Glutamatergic neuron (in vitro differentiated cells): Measurements from ENCODE around the gene KCTD6. TPM values are rescaled to one million over a fixed set of nuclear protein-coding genes. Genes with fewer than 3 reads are reported as not detected.

Experiments used
- DNase-seq: peaks from one replicate; pipeline ENCODE4 v3.0.0; 2022
- H3K27ac Mint-ChIP-seq: one replicate; pipeline ENCODE4 v1.8.0; 2020; ENCODE audit warnings: mild to moderate bottlenecking, mixed read lengths, inconsistent platforms; ENCODE audit not compliant: unreplicated experiment
- H3K27me3 Mint-ChIP-seq: one replicate; pipeline ENCODE4 v1.8.0; 2020; ENCODE audit warnings: mild to moderate bottlenecking, moderate library complexity, mixed read lengths, inconsistent platforms; ENCODE audit not compliant: unreplicated experiment
- H3K36me3 Mint-ChIP-seq: one replicate; pipeline ENCODE4 v1.8.0; 2020; ENCODE audit warnings: mild to moderate bottlenecking, mixed read lengths, inconsistent platforms; ENCODE audit not compliant: unreplicated experiment
- H3K4me1 Mint-ChIP-seq: one replicate; pipeline ENCODE4 v1.8.0; 2020; ENCODE audit warnings: mild to moderate bottlenecking, low read depth, mixed read lengths, inconsistent platforms; ENCODE audit not compliant: unreplicated experiment
- H3K4me3 Mint-ChIP-seq: one replicate; pipeline ENCODE4 v1.8.0; 2020; ENCODE audit warnings: mild to moderate bottlenecking, mixed read lengths, inconsistent platforms; ENCODE audit not compliant: unreplicated experiment
- H3K9me3 Mint-ChIP-seq: one replicate; pipeline ENCODE4 v1.8.0; 2020; ENCODE audit warnings: mild to moderate bottlenecking, moderate library complexity, mixed read lengths, inconsistent platforms; ENCODE audit not compliant: unreplicated experiment
- total RNA-seq: library from RNA; stranded (reverse); fragmentation: NEBNext Ultra II Directional; extraction: Animal tissue kit (Norgen Biotek cat#: 25700); gene quantifications from one replicate; pipeline ENCODE4 v1.2.1, GENCODE V29; 2021; ENCODE audit not compliant: unreplicated experiment
- TF ChIP-seq, protein P1 (sequence below): fragments of 200-600 bp; sonication (generic); IDR thresholded peaks from one replicate; pipeline ENCODE4 v1.5.0; 2021; ENCODE audit not compliant: partially characterized antibody, unreplicated experiment

Gene KCTD6
- total RNA-seq, 1 donor from 2014 or later: 21.1 TPM

DNA sequence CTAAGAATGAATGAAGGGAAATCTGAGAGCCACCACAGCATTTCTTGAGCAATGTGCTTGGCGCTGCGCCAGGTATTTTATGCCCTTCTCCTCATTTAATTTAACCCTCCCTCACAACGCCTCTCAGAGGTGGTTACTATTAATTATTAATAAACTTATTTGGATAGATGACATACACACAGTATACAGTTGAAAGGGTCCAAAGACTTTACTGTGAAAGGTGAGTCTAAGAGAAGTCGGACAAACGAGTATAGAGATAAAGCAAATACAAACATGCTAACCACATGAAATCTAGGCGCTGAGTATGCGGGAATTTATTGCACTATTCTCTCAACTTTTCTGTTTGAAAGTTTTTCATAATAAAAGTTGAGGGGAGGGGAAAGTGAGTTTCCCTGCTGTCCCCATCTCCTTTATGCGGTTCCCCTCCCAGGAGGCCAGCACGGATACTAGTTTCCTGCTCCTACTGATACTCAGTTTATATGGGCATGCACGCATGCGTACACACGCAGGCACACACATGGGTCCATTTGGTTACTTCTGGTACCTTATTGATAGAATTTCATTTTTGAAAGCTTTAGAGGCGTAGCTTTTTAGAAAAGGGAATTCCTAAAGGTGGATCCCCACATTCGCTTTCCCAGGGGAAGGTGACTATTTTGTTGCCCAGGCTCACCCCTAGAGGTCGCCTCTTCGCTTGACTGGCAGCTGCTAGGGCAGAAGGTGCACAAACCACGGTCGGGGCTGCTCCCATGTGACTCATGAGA is 28.5 kb upstream of the KCTD6 start:
- Mint-ChIP-seq H3K4me3 (peak overlapping the region; percentile 12), H3K27ac (peak overlapping the region; percentile 49)

DNA sequence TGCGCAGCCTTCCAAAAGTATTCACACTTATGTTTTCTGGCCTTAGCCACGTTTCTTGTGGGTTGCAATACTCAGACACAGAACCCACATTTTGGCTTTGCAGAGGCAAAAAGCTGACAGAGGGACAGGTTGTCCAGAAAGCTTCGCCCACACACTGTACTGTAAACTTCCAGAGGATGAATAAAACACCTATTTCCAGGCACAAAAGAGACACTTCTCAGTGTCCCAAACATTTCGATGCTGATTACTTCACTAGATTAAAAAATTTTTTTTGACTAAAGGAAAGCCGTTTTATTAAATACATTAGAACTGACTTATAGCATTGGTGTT is 28.0 kb upstream of the KCTD6 start:
- DNase-seq: no peak
- peaks cover 2% of the 10 kb centered on the region for H3K4me1 Mint-ChIP-seq
- no peak overlapping the region for H3K27ac Mint-ChIP-seq
- no peaks in the 10 kb centered on the region for H3K9me3 Mint-ChIP-seq
- TF ChIP-seq, protein P1, sequence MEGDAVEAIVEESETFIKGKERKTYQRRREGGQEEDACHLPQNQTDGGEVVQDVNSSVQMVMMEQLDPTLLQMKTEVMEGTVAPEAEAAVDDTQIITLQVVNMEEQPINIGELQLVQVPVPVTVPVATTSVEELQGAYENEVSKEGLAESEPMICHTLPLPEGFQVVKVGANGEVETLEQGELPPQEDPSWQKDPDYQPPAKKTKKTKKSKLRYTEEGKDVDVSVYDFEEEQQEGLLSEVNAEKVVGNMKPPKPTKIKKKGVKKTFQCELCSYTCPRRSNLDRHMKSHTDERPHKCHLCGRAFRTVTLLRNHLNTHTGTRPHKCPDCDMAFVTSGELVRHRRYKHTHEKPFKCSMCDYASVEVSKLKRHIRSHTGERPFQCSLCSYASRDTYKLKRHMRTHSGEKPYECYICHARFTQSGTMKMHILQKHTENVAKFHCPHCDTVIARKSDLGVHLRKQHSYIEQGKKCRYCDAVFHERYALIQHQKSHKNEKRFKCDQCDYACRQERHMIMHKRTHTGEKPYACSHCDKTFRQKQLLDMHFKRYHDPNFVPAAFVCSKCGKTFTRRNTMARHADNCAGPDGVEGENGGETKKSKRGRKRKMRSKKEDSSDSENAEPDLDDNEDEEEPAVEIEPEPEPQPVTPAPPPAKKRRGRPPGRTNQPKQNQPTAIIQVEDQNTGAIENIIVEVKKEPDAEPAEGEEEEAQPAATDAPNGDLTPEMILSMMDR: peak; percentile 38
- H3K27me3 Mint-ChIP-seq: no peaks in the 10 kb centered on the region
- H3K36me3 Mint-ChIP-seq: no peaks in the 10 kb centered on the region
- peak overlapping the region; percentile 12 for H3K4me3 Mint-ChIP-seq

More for the DNA sequence above, 28.5 kb upstream of the KCTD6 start:
- Mint-ChIP-seq H3K36me3 (no peaks in the 10 kb centered on the region), H3K9me3 (no peaks in the 10 kb centered on the region), H3K27me3 (no peaks in the 10 kb centered on the region), H3K4me1 (peaks cover 2% of the 10 kb centered on the region)
- DNase-seq: peak; percentile 80
- TF ChIP-seq, protein P1: peak; percentile 86

DNA sequence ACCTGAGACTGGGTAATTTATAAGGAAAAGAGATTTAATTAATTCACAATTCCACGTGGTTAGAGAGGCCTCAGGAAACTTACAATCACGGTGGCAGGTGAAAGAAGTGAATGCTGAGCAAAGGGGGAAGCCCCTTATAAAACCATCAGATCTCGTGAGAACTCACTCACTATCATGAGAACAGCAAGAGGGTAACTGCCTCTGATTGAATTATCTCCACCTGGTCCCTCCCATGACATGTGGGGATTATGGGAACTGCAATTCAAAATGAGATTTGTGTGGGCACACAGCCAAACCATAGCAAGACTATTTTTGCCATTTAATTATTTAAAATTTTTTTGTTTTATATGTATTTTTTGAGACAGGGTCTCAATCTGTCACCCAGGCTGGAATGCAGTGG is 27.0 kb upstream of the KCTD6 start:
- H3K4me1 Mint-ChIP-seq: peaks cover 2% of the 10 kb centered on the region
- no peaks in the 10 kb centered on the region for H3K9me3 Mint-ChIP-seq
- no peak overlapping the region for H3K27ac Mint-ChIP-seq
- no peaks in the 10 kb centered on the region for H3K27me3 Mint-ChIP-seq
- DNase-seq: no peak
- TF ChIP-seq, protein P1: peak; percentile 19
- no peaks in the 10 kb centered on the region for H3K36me3 Mint-ChIP-seq
- H3K4me3 Mint-ChIP-seq: no peak overlapping the region

DNA sequence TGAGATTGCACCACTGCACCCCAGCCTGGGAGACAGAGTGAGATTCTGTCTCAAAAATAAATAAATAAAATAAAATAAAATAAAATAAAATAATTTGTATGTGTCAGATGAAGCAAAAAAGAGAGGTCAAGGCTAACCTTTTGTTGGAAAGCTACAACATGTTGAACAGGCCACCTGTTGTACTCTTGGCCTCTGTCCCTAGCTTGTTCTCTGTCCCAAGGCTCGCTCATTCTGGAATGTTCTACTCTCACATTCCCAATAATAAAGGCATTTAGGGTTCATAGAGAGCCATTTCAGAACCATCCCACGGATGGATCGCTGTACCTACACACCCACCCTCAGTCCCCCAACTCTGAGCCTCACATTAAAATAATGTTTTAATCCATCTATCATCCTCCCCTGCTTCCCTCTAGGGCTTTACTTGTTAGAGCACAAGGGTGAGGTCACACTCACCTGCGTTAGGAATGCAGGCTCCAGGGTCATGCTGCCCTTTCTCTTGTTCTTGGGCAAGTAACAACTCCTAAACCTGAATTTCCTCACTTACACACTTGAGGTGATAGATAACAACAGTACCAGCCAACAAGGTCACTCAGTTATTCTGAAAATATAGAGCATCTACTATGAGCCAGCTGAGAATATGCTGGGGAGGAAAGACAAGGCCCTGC is 24.9 kb upstream of the KCTD6 start:
- Mint-ChIP-seq H3K27me3 (peaks cover 5% of the 10 kb centered on the region), H3K27ac (no peak overlapping the region), H3K9me3 (no peaks in the 10 kb centered on the region), H3K36me3 (no peaks in the 10 kb centered on the region), H3K4me3 (no peak overlapping the region), H3K4me1 (peaks cover 7% of the 10 kb centered on the region)
- DNase-seq: no peak
- TF ChIP-seq, protein P1: no peak

DNA sequence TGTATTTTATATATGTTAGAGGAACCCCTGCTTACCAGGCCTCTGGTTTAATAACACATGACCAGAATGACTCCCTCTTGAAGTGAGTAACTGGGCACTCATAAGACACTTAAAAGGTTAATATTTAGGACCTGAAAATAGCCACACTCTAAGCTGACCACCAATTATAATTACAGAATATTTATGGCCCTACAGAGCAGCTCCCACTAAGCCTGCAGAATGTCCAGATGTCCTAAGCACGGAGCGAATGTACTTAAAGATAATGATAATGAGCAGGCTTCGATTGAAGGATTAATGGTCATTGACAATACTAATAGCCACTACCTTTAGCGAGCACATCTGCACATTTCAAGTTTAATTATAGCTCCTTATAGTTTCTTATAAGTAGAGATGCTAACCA is 22.8 kb upstream of the KCTD6 start:
- Mint-ChIP-seq H3K27me3 (peaks cover 5% of the 10 kb centered on the region), H3K9me3 (no peaks in the 10 kb centered on the region), H3K4me3 (no peak overlapping the region), H3K36me3 (no peaks in the 10 kb centered on the region), H3K4me1 (peaks cover 4% of the 10 kb centered on the region), H3K27ac (no peak overlapping the region)
- no peak for DNase-seq
- TF ChIP-seq, protein P1: no peak
